Measurements from ENCODE around the gene CYLD.

Gene CYLD

DNA sequence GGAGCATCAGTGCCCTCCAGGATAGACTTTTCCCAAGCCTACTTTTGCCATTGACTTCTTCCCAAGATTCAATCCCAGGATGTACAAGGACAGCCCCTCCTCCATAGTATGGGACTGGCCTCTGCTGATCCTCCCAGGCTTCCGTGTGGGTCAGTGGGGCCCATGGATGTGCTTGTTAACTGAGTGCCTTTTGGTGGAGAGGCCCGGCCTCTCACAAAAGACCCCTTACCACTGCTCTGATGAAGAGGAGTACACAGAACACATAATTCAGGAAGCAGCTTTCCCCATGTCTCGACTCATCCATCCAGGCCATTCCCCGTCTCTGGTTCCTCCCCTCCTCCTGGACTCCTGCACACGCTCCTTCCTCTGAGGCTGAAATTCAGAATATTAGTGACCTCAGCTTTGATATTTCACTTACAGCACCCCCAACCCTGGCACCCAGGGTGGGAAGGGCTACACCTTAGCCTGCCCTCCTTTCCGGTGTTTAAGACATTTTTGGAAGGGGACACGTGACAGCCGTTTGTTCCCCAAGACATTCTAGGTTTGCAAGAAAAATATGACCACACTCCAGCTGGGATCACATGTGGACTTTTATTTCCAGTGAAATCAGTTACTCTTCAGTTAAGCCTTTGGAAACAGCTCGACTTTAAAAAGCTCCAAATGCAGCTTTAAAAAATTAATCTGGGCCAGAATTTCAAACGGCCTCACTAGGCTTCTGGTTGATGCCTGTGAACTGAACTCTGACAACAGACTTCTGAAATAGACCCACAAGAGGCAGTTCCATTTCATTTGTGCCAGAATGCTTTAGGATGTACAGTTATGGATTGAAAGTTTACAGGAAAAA lies 9.7 kb upstream of the CYLD start:
- no peak for DNase-seq (ENCODE audit: extremely low read depth, low read depth)
- TF ChIP-seq, protein P1, sequence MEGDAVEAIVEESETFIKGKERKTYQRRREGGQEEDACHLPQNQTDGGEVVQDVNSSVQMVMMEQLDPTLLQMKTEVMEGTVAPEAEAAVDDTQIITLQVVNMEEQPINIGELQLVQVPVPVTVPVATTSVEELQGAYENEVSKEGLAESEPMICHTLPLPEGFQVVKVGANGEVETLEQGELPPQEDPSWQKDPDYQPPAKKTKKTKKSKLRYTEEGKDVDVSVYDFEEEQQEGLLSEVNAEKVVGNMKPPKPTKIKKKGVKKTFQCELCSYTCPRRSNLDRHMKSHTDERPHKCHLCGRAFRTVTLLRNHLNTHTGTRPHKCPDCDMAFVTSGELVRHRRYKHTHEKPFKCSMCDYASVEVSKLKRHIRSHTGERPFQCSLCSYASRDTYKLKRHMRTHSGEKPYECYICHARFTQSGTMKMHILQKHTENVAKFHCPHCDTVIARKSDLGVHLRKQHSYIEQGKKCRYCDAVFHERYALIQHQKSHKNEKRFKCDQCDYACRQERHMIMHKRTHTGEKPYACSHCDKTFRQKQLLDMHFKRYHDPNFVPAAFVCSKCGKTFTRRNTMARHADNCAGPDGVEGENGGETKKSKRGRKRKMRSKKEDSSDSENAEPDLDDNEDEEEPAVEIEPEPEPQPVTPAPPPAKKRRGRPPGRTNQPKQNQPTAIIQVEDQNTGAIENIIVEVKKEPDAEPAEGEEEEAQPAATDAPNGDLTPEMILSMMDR (IDR thresholded peaks at IDR 0.05; ENCODE audit: low read depth, low read length) = no peak

DNA sequence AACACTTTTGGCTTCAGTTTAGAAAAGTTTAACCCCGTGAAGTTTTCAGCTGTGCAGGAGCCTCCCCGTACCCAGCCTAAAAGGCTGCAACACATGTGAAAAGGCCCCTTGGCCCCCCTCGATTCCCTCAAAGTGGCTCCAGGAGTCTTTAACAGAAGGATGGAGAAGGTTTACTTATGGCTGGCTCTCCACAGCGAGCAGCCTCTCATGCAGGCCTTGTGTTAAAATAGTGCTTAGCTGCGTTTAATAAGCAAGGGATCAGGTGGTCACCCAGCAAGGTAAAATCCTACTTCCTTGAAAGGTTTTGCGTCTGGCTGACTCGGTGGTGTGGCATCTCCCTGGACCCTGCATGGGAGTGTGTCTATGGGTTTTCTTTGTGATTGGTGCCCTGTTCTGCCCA lies 8.4 kb upstream of the CYLD start:
- TF ChIP-seq, protein P1 (IDR thresholded peaks at IDR 0.05; ENCODE audit: low read depth, low read length) = no peak

DNA sequence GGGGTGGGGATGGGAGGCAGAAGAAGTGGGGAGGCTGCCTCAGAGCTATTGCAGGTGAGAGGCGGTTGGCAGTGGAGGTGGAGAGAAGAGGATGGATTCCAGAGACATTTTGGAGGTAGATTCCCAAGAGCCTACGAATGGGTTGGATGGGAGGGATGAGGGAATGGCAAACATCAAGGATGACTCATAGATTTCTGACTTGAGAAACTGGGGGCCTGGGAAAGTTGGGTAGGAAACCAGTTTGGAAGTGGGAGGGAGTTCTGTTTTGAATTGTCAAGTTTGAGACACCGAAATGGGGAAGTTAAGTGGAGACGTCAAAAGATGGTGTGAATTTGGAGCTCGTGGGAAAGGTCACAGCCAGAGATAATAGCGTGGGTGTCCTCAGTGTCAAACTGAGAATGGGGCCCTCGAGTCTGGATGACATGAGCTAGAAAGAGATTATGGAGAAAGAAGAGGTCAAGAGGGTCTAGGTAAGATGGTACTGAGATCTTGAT lies 6.2 kb upstream of the CYLD start:
- TF ChIP-seq, protein P1 (IDR thresholded peaks at IDR 0.05; ENCODE audit: low read depth, low read length) = no peak
- no peak for DNase-seq (ENCODE audit: extremely low read depth, low read depth)

More for the DNA sequence above, 8.4 kb upstream of the CYLD start:
- DNase-seq (ENCODE audit: extremely low read depth, low read depth) = no peak

DNA sequence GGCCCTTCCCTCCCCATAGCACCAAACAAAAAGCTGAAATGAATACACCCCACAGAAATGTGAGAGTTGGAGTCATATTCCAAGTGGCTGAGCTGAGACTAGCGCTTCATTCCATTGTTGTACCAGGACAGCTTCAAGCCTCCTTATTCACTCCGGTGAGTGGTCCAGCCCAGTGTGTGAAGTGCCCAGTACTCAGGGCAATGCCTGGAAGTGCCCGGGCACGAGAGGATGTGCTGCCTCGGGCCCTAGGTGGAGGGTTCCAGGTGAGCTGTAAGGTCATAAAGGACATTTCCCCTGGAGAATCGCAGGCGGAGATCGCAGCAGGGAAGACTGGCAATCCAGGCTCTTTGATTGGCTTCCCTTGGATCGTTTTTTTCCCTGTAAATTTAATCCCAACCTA lies 5.4 kb upstream of the CYLD start:
- TF ChIP-seq, protein P1 (IDR thresholded peaks at IDR 0.05; ENCODE audit: low read depth, low read length) = no peak
- no peak for DNase-seq (ENCODE audit: extremely low read depth, low read depth)

DNA sequence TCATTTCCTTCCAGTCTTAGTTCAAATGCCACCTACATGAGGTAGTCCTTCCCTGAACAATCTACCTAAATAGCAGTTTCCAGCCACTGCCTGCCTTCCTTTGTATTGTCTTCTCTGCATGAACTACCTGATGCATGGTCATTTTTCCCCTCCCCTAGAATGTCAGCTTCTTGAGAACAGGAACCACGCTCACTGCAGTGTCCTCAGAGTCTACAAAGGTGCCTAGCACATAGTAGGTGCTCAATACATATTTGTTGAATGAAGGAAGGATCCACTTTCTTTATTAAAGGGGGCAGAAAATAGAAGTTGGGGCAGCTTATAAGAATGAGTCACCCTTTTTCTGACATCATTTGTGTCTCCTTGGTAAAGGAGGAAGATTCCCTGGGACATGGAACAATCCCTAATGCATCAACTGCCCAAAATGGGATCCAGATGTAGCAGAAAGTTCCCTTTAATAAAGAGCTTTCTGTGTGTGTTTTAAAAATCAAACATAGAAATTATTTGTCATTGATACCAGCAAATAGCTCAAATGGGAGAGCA lies 4.4 kb upstream of the CYLD start:
- no peak for DNase-seq (ENCODE audit: extremely low read depth, low read depth)
- TF ChIP-seq, protein P1 (IDR thresholded peaks at IDR 0.05; ENCODE audit: low read depth, low read length) = no peak

DNA sequence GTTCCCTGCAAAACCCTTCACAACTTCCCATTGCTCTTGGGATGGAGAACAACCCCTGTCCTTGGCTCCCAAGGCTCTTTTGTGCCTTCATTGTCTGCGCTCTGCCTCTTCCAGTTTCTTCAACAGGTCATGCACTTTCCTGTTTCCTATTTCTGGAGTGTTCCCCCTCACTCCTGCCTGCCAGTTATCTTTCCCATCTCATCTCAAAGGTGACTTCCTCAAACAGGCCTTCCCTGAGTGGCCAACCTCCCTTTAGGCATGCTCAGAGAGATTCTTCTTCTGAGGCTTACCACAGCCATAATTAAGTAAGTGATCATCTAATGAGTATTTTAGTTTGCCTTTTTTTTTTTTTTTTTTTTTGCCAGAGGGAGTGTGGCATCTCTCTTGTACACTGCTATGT lies 2.9 kb upstream of the CYLD start:
- no peak for DNase-seq (ENCODE audit: extremely low read depth, low read depth)
- TF ChIP-seq, protein P1 (IDR thresholded peaks at IDR 0.05; ENCODE audit: low read depth, low read length) = no peak

DNA sequence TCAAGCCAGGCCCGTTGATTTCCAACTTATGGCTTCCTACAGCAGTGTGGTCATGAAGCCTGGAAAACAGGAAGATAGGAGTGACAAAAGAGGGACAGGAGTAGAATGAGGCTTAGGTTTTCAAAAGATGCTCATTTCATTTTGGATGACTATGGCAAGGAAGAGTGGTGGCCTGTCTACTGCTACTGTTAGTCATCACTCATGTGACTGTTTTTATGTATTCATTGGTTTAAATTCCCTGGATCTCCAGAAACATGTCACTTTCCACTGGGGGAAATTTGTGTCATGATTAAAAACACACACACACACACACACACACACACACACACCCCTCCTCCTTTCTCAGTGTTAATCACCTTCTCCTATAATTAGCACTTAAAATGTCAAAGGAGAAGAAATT lies 1.1 kb upstream of the CYLD start:
- DNase-seq (ENCODE audit: extremely low read depth, low read depth) = no peak
- TF ChIP-seq, protein P1 (IDR thresholded peaks at IDR 0.05; ENCODE audit: low read depth, low read length) = no peak
